ENCODE data around the gene WDFY2. TPM values are rescaled to one million over a fixed set of nuclear protein-coding genes. Genes with fewer than 3 reads are reported as not detected.

Gene WDFY2
- total and polyA plus RNA-seq, 8 donors, result 11.4 to 25.2 (median 17.2) TPM

- no peaks in the 10 kb centered on the region for H3K36me3 ChIP-seq
- WGBS, 2 donors, result 44 to 48% methylated on average over 3 of the region's 3 CpGs
- peaks cover 65 to 71% (median 71%) of the 10 kb centered on the region in 3 donors for H3K4me1 ChIP-seq
- intact Hi-C loops (cut with DNase I), result loop anchor here in 1 of 3 donors (10.0 kb wide), 1 partner anchor 195 kb away; the partner anchor contains the start of gene WDFY2
- peak in 1 of 6 donors; percentile 29 for DNase-seq
- H3K4me3 ChIP-seq, result no peak overlapping the region
- FAIRE-seq, result no peak
- H3K9me3 ChIP-seq, result no peaks in the 10 kb centered on the region
- peak overlapping the region in 3 of 4 donors; percentile 31 to 88 (median 84) for H3K27ac ChIP-seq
- TF ChIP-seq, protein P1, sequence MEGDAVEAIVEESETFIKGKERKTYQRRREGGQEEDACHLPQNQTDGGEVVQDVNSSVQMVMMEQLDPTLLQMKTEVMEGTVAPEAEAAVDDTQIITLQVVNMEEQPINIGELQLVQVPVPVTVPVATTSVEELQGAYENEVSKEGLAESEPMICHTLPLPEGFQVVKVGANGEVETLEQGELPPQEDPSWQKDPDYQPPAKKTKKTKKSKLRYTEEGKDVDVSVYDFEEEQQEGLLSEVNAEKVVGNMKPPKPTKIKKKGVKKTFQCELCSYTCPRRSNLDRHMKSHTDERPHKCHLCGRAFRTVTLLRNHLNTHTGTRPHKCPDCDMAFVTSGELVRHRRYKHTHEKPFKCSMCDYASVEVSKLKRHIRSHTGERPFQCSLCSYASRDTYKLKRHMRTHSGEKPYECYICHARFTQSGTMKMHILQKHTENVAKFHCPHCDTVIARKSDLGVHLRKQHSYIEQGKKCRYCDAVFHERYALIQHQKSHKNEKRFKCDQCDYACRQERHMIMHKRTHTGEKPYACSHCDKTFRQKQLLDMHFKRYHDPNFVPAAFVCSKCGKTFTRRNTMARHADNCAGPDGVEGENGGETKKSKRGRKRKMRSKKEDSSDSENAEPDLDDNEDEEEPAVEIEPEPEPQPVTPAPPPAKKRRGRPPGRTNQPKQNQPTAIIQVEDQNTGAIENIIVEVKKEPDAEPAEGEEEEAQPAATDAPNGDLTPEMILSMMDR (IDR thresholded peaks at IDR 0.05), result no peak
- no peaks in the 10 kb centered on the region for H3K27me3 ChIP-seq
- no peak for ATAC-seq
Measured at GRCh38 chr13:51780099-51780498, 195.8 kb downstream of the WDFY2 start.

DNA sequence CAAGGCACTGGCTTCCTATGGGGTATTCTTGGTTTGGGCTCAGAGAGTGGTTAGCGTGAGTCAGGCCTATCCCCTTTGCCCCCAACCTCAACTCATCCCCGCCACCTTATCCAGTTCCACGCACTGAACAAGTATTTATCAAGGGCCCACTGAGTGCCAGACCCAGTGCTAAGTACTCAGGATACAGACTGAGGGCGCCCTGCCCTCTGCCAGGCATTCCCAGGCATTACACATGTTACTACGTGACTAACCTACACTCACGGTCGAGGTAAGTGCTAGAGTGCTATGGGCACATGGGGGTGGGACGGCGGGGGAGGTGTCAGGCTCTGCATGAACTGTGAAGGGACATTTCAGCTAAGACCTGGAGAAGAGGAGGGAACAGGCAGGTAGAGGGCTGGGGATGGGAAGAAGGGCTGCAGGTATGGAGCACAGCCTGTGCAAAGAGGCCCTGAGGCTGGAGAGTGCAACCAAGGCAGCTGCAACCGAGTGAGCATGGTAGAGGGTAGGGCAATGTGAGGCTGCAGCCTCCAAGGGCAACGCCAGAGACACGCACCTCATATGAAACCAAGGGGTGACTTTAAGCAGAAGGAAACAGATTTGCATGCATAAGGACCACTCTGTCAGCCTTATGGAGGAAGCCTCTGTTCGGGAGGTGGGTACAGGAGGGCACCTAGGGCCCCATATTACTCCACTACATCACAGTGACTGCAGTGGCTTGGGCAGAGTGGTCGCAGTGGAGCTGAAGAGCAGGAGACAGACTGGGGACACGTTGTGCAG lies 197.2 kb downstream of the WDFY2 start:
- H3K36me3 ChIP-seq, result no peaks in the 10 kb centered on the region
- TF ChIP-seq, protein P1 (IDR thresholded peaks at IDR 0.05), result no peak
- FAIRE-seq (no peak), ATAC-seq (peak; percentile 57 to 72 (median 58)), DNase-seq (peak in 5 of 6 donors; percentile 51 to 78 (median 72))
- 47 to 54% methylated on average over 15 of the region's 15 CpGs for WGBS, 2 donors
- peaks cover 76 to 83% (median 82%) of the 10 kb centered on the region in 3 donors for H3K4me1 ChIP-seq
- no peaks in the 10 kb centered on the region for H3K27me3 ChIP-seq
- no peaks in the 10 kb centered on the region for H3K9me3 ChIP-seq
- peak overlapping the region; percentile 61 to 88 (median 75) for H3K27ac ChIP-seq
- no peak overlapping the region for H3K4me3 ChIP-seq
- intact Hi-C loops (cut with DNase I), result loop anchor here in 1 of 3 donors (10.0 kb wide), 1 partner anchor 197 kb away; the partner anchor contains the start of gene WDFY2

DNA sequence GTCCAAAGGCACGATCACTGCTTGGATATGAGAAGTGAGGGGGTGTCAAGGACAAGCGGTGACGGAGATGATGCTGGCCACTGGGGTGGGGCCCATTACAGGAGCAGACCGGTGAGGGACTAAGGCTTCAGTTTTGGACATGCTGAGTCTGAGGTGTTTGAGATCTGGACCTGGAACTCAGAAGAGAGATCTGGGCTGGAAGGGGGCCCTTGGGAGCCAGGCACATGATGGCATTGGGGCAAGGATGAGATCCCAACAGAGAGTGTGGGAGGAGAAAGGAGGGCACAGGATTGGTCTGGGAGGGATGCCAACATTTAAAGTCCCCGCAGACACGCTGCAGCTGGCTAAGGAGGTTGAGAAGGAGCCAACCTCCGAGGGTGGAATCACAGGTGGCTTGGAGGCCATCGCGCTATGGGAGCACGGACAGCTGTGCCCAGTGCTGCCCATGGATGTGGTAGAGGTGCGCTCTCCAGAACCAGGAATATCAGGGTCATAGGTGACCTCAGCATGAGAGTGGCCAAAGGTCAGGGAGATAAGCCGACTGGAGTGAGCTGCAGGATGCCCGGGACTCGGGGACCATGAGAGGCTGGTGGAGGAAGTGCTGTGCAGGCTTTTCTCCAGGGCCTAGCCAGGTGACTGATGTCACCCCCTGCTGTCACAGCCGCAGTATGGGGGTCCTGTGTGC lies 197.9 kb downstream of the WDFY2 start:
- intact Hi-C loops (cut with DNase I), result loop anchor here in 1 of 3 donors (10.0 kb wide), 1 partner anchor 197 kb away; the partner anchor contains the start of gene WDFY2
- Histone ChIP-seq H3K9me3 (no peaks in the 10 kb centered on the region), H3K27ac (peak overlapping the region; percentile 75 to 90 (median 76)), H3K4me1 (peaks cover 72 to 84% (median 83%) of the 10 kb centered on the region in 3 donors), H3K36me3 (no peaks in the 10 kb centered on the region), H3K27me3 (no peaks in the 10 kb centered on the region), H3K4me3 (no peak overlapping the region)
- ATAC-seq (peak; percentile 76 to 84 (median 78)), DNase-seq (peak; percentile 85 to 98 (median 94)), FAIRE-seq (no peak)
- TF ChIP-seq, protein P1 (IDR thresholded peaks at IDR 0.05), result no peak
- WGBS, 2 donors, result 31 to 40% methylated on average over 15 of the region's 15 CpGs

DNA sequence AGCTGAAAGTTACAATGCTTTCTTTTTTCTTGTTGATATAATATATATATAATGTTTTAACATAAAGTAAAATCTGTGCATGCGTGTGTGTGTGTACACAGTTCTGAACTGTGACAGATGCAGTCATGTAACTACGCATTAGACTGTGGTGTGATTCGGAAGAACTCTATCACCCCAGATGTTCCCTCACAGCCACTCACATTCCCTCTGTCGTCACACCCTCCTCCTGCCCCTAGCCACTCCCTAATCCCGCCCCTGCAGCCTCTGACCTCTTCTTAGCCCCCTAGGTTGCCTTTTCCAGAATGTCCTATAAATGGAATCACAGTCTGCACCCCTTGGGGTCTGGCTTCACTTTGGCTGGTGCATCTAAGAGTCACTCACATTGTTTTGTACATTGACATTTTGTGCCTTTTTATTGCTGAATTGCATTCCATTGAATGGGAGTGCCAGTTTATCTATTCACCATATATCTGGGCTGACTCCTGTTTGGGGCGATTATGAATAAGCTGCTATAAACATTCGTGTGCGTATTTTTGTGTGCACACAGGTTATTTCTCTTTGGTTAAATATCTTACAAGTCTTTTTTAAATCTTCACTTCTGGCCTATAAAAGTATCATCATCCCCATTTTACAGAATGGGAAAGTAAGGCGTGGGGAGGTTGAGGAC lies 199.3 kb downstream of the WDFY2 start:
- FAIRE-seq (no peak), DNase-seq (peak in 3 of 6 donors; percentile 33 to 42 (median 42)), ATAC-seq (peak; percentile 3 to 14 (median 10))
- TF ChIP-seq, protein P1 (IDR thresholded peaks at IDR 0.05), result no peak
- WGBS, 2 donors, result 54 to 55% methylated on average over 9 of the region's 9 CpGs
- no peaks in the 10 kb centered on the region for H3K9me3 ChIP-seq
- no peaks in the 10 kb centered on the region for H3K27me3 ChIP-seq
- no peaks in the 10 kb centered on the region for H3K36me3 ChIP-seq
- peaks cover 58 to 79% (median 75%) of the 10 kb centered on the region in 3 donors for H3K4me1 ChIP-seq
- intact Hi-C loops (cut with DNase I), result loop anchor here in 1 of 3 donors (10.0 kb wide), 1 partner anchor 199 kb away; the partner anchor contains the start of gene WDFY2
- H3K4me3 ChIP-seq, result no peak overlapping the region
- peak overlapping the region; percentile 75 to 90 (median 76) for H3K27ac ChIP-seq

All from pancreas (tissue), 10 donors.